OCI-LY1 (cell line): ENCODE measurements around the gene MPO.

Experiments used
- EZH2 ChIP-seq: fragments of 200-600 bp; sonication (generic), shearing (Covaris generic); IDR thresholded peaks from 2 replicates; pipeline ENCODE4 v1.8.0; 2017; ENCODE audit warnings: borderline replicate concordance, mixed run types, mild to moderate bottlenecking, antibody characterized with exemption, low read length, moderate library complexity, mixed read lengths
- TF ChIP-seq, protein P1 (sequence below): fragments of 200-600 bp; sonication (generic), shearing (Covaris generic); IDR thresholded peaks from 2 replicates; pipeline ENCODE4 v1.5.1; 2017; ENCODE audit warnings: mild to moderate bottlenecking, antibody characterized with exemption, low read length, moderate library complexity, mixed read lengths

DNA sequence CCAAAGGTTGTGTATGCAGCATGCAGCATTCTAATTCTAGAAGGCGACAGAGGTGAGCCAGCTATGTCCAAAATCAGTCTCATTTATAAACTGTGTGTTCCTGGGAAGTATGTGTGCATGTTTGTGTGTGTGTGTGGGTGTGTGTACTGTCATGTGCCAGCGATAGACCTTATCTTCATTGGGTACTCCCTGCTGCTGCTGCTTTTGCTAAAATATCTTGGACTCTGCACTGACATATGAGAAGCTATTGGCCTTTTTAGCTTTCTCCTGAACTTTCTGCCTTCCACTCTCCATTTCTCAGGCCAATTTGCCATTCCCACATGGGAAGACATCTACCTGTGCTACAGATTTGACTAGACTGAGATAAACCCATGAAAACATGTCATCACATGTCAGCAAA is 44.3 kb downstream of the MPO start:
- TF ChIP-seq, protein P1, sequence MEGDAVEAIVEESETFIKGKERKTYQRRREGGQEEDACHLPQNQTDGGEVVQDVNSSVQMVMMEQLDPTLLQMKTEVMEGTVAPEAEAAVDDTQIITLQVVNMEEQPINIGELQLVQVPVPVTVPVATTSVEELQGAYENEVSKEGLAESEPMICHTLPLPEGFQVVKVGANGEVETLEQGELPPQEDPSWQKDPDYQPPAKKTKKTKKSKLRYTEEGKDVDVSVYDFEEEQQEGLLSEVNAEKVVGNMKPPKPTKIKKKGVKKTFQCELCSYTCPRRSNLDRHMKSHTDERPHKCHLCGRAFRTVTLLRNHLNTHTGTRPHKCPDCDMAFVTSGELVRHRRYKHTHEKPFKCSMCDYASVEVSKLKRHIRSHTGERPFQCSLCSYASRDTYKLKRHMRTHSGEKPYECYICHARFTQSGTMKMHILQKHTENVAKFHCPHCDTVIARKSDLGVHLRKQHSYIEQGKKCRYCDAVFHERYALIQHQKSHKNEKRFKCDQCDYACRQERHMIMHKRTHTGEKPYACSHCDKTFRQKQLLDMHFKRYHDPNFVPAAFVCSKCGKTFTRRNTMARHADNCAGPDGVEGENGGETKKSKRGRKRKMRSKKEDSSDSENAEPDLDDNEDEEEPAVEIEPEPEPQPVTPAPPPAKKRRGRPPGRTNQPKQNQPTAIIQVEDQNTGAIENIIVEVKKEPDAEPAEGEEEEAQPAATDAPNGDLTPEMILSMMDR: no peak
- no peak for TF ChIP-seq EZH2
